PC-3 (cell line): ENCODE measurements around the gene NUDCD2. TPM values are rescaled to one million over a fixed set of nuclear protein-coding genes. Genes with fewer than 3 reads are reported as not detected.

Experiments used
- ATAC-seq: fragments of 200-7000 bp; cut with Tn5 transposase; 2 replicates; pipeline ENCODE4 v1.9.1; 2020; ENCODE audit warnings: mild to moderate bottlenecking, moderate library complexity
- BruUV-seq: library from RNA; stranded (reverse); fragments of 400-500 nt; replicated peaks from 2 replicates; lab custom pipeline; 2021; lab: Mats Ljungman, UMichigan
- CTCF ChIA-PET: fragments of 300-600 bp; sonication (Branson Sonifier 250); formaldehyde crosslinking; loops from one replicate; lab custom pipeline; 2022; ENCODE audit warnings: antibody characterized with exemption; lab: Charles Lee
- POLR2A ChIA-PET: fragments of 300-600 bp; sonication (Branson Sonifier 250); formaldehyde crosslinking; loops from one replicate; lab custom pipeline; 2022; ENCODE audit warnings: antibody characterized with exemption; ENCODE audit not compliant: unreplicated experiment; lab: Charles Lee
- DNase-seq: peaks from one replicate; pipeline ENCODE4 v3.0.0-alpha.2; 2015
- H2AFZ ChIP-seq: fragments of 300-600 bp; sonication (generic); 2 replicates; pipeline ENCODE4 v1.6.0; 2016; ENCODE audit warnings: antibody characterized with exemption, low read length
- H3F3A ChIP-seq: fragments of 300-600 bp; sonication (generic); one replicate; pipeline ENCODE4 v1.6.0; 2017; ENCODE audit warnings: antibody characterized with exemption, low read length, control low read depth, mild to moderate bottlenecking; ENCODE audit not compliant: unreplicated experiment
- H3K27ac ChIP-seq: fragments of 300-600 bp; sonication (generic); 2 replicates; pipeline ENCODE4 v1.5.1; 2016; ENCODE audit warnings: mild to moderate bottlenecking, low read length
- H3K27me3 ChIP-seq: fragments of 300-600 bp; sonication (generic); 2 replicates; pipeline ENCODE4 v1.6.1; 2016; ENCODE audit warnings: low read length, mixed read lengths
- H3K36me3 ChIP-seq: fragments of 300-600 bp; sonication (generic); 2 replicates; pipeline ENCODE4 v1.6.1; 2016; ENCODE audit warnings: low read depth, mixed run types, low read length, mixed read lengths
- H3K4me1 ChIP-seq: fragments of 300-600 bp; sonication (generic); 2 replicates; pipeline ENCODE4 v1.5.1; 2016; ENCODE audit warnings: low read length; ENCODE audit not compliant: insufficient read depth
- H3K4me2 ChIP-seq: fragments of 300-600 bp; sonication (generic); 2 replicates; pipeline ENCODE4 v1.6.0; 2016; ENCODE audit warnings: low read length
- H3K4me3 ChIP-seq: fragments of 300-600 bp; sonication (generic); 2 replicates; pipeline ENCODE4 v1.5.1; 2016; ENCODE audit warnings: mild to moderate bottlenecking, low read length, mixed read lengths
- H3K79me2 ChIP-seq: fragments of 300-600 bp; sonication (generic); 2 replicates; pipeline ENCODE4 v1.6.1; 2017; ENCODE audit warnings: low read length, mixed read lengths
- H3K9ac ChIP-seq: fragments of 300-600 bp; sonication (generic); 2 replicates; pipeline ENCODE4 v1.6.0; 2016; ENCODE audit warnings: mild to moderate bottlenecking, low read length
- H3K9me2 ChIP-seq: fragments of 300-600 bp; sonication (generic); replicated peaks from 2 replicates; pipeline ENCODE4 v1.6.1; 2016; ENCODE audit warnings: mixed run types, low read length, mixed read lengths
- H3K9me3 ChIP-seq: fragments of 300-600 bp; sonication (generic); 2 replicates; pipeline ENCODE4 v1.6.1; 2016; ENCODE audit warnings: low read length, mixed read lengths
- H4K20me1 ChIP-seq: fragments of 300-600 bp; sonication (generic); 2 replicates; pipeline ENCODE4 v1.6.1; 2016; ENCODE audit warnings: low read length, mixed read lengths
- EZH2 ChIP-seq: fragments of 300-600 bp; sonication (generic); IDR thresholded peaks from one replicate; pipeline ENCODE4 v1.6.1; 2017; ENCODE audit warnings: antibody characterized with exemption, mild to moderate bottlenecking, low read length; ENCODE audit not compliant: unreplicated experiment
- EZH2phosphoT487 ChIP-seq: fragments of 300-600 bp; sonication (generic); IDR thresholded peaks from 2 replicates; pipeline ENCODE4 v1.6.1; 2018; ENCODE audit warnings: mild to moderate bottlenecking, antibody characterized with exemption, low read length, borderline replicate concordance
- intact Hi-C: fragments of 100-400 bp; cut with micrococcal nuclease; formaldehyde crosslinking; loops from 2 replicates; pipeline ENCODE4 v1.9.0; 2023
- total RNA-seq: library from RNA; depleted of rRNA; stranded (reverse); fragments of >200 nt; gene quantifications from 2 replicates; pipeline ENCODE4 v1.2.3, GENCODE V29; 2014
- TF ChIP-seq, protein P1 (sequence below): fragments of 300-600 bp; sonication (generic); conservative IDR thresholded peaks from 2 replicates; pipeline ENCODE4 v1.5.1; 2017; ENCODE audit warnings: antibody characterized with exemption, low read depth, mild to moderate bottlenecking, low read length

Gene NUDCD2
- total RNA-seq, 1 experiment from 2014 or later: 31.2 TPM

DNA sequence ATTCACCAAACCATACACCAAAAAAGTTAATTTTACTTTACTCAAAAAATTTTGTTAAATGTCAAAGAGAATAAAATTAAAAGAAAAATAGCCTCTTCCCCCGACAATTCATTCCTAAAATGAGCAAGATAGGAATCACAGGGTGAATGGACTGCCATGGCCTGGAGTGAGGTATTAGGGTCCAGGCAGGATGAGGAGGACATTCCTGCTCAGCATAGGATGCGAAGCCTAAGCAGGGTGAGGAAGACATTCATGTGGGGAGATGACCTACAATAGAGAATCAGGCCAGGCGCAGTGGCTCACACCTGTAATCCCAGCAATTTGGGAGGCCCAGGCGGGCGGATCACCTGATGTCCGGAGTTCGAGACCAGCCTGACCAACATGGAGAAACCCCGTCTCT lies 8.4 kb downstream of the NUDCD2 start:
- CTCF ChIA-PET: no interaction called here
- Histone ChIP-seq H3K4me3 (no peak overlapping the region), H3K4me1 (no peaks in the 10 kb centered on the region), H3K4me2 (no peak overlapping the region), H3F3A (no peaks in the 10 kb centered on the region), H3K9me2 (no peaks in the 10 kb centered on the region), H3K27ac (no peak overlapping the region), H3K36me3 (peaks cover 39% of the 10 kb centered on the region), H3K79me2 (peaks cover 19% of the 10 kb centered on the region), H3K9me3 (no peaks in the 10 kb centered on the region), H2AFZ (no peak overlapping the region), H4K20me1 (no peaks in the 10 kb centered on the region), H3K27me3 (no peaks in the 10 kb centered on the region), H3K9ac (no peak overlapping the region)
- BruUV-seq: no TSS peak
- intact Hi-C loops: no loop called here
- TF ChIP-seq EZH2 (no peak), EZH2phosphoT487 (no peak)
- TF ChIP-seq, protein P1, sequence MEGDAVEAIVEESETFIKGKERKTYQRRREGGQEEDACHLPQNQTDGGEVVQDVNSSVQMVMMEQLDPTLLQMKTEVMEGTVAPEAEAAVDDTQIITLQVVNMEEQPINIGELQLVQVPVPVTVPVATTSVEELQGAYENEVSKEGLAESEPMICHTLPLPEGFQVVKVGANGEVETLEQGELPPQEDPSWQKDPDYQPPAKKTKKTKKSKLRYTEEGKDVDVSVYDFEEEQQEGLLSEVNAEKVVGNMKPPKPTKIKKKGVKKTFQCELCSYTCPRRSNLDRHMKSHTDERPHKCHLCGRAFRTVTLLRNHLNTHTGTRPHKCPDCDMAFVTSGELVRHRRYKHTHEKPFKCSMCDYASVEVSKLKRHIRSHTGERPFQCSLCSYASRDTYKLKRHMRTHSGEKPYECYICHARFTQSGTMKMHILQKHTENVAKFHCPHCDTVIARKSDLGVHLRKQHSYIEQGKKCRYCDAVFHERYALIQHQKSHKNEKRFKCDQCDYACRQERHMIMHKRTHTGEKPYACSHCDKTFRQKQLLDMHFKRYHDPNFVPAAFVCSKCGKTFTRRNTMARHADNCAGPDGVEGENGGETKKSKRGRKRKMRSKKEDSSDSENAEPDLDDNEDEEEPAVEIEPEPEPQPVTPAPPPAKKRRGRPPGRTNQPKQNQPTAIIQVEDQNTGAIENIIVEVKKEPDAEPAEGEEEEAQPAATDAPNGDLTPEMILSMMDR: no peak
- POLR2A ChIA-PET: no interaction called here
- ATAC-seq (no peak), DNase-seq (no peak)

DNA sequence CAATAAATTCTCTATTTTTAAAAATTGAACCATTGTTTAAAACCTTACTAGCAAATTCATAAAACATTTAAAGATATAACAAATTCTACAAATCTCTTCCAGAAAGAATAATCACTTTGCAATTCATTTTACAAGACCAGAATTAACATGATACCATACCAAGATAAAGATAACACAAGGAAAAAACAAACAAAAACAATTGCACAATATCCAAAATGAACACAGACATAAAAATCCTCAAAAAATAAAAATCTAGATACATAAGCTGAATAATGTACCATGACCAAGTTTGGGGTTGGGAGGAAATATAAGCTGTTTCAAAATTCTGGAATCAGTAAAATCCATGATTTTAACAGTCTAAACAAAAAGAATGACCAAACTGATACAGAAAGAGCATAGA lies 11.4 kb downstream of the NUDCD2 start:
- Histone ChIP-seq H3K27ac (no peak overlapping the region), H3K79me2 (no peaks in the 10 kb centered on the region), H3K9me2 (no peaks in the 10 kb centered on the region), H3K4me3 (no peak overlapping the region), H3K4me1 (no peaks in the 10 kb centered on the region), H3K4me2 (no peak overlapping the region), H4K20me1 (no peaks in the 10 kb centered on the region), H3F3A (no peaks in the 10 kb centered on the region), H3K9me3 (no peaks in the 10 kb centered on the region), H3K36me3 (peaks cover 50% of the 10 kb centered on the region), H3K9ac (no peak overlapping the region), H3K27me3 (no peaks in the 10 kb centered on the region), H2AFZ (no peak overlapping the region)
- ChIA-PET POLR2A (interaction anchor here (0.7 kb wide), 2 partner anchors 9 to 11 kb away, joined by 3 to 5 read pairs; partner anchors contain the start of gene CCNG1), CTCF (no interaction called here)
- DNase-seq: no peak
- TF ChIP-seq EZH2 (no peak), EZH2phosphoT487 (no peak)
- TF ChIP-seq, protein P1: no peak
- ATAC-seq: no peak
- intact Hi-C loops: no loop called here
- BruUV-seq: no TSS peak

DNA sequence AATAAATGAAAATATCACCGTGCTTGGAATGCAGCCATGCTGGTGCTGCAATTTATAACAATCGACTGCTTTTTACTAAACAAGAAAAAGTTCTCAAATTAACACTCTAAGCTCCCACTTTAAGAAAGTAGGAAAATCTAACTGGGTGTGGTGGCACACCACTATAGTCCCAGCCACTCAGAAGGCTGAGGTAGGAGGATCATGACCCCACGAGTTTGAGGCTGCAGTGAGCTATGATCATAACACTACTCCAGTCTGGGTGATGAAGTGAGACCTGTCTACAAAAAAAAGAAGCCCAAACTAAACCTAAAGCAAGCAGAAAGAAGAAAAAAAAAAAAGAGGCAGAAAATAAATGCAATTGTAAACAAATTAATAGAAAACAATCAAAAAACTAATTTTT lies 12.0 kb downstream of the NUDCD2 start:
- Histone ChIP-seq H3K4me3 (no peak overlapping the region), H3K4me1 (no peaks in the 10 kb centered on the region), H3K36me3 (peaks cover 51% of the 10 kb centered on the region), H3K79me2 (no peaks in the 10 kb centered on the region), H3K9ac (no peak overlapping the region), H3K27me3 (no peaks in the 10 kb centered on the region), H4K20me1 (no peaks in the 10 kb centered on the region), H3F3A (no peaks in the 10 kb centered on the region), H3K9me2 (no peaks in the 10 kb centered on the region), H2AFZ (no peak overlapping the region), H3K27ac (no peak overlapping the region), H3K9me3 (no peaks in the 10 kb centered on the region), H3K4me2 (no peak overlapping the region)
- ChIA-PET POLR2A (no interaction called here), CTCF (no interaction called here)
- no peak for TF ChIP-seq EZH2
- TF ChIP-seq, protein P1: no peak
- TF ChIP-seq EZH2phosphoT487: no peak
- DNase-seq (no peak), ATAC-seq (no peak)
- no TSS peak for BruUV-seq
- intact Hi-C loops: no loop called here
